Colonic mucosa (tissue), 4 donors: Measurements from ENCODE around the gene NUP93. TPM values are rescaled to one million over a fixed set of nuclear protein-coding genes. Genes with fewer than 3 reads are reported as not detected.
A peak's percentile ranks its signal among the peaks of the same experiment; 100 is the strongest.

Source experiments
- DNase-seq: peaks from one replicate; pipeline ENCODE4 v3.0.0-alpha.2; 2020
- H3K27ac ChIP-seq: fragments of 200-600 bp; one replicate; pipeline ENCODE4 v1.8.0; 2021
- H3K27me3 ChIP-seq: fragments of 200-600 bp; one replicate; pipeline ENCODE4 v1.8.0; 2021
- H3K36me3 ChIP-seq: fragments of 200-600 bp; one replicate; pipeline ENCODE4 v1.8.0; 2021
- H3K4me1 ChIP-seq: fragments of 200-600 bp; one replicate; pipeline ENCODE4 v1.8.0; 2021; ENCODE audit warnings: mild to moderate bottlenecking
- H3K4me3 ChIP-seq: fragments of 200-600 bp; one replicate; pipeline ENCODE4 v1.8.0; 2021
- H3K9ac ChIP-seq, 2 donors: one replicate each; pipeline ENCODE4 v1.7.0; 2013; ENCODE audit warnings: control low read depth in 2 of 2, low read depth in 2 of 2, low read length in 2 of 2
- H3K9me3 ChIP-seq: fragments of 200-600 bp; one replicate; pipeline ENCODE4 v1.8.0; 2021
- CTCF ChIP-seq: fragments of 200-600 bp; IDR thresholded peaks from one replicate; pipeline ENCODE4 v1.8.0; 2022; ENCODE audit warnings: antibody characterized with exemption, mild to moderate bottlenecking
- intact Hi-C: fragments of 100-400 bp; cut with DNase I; formaldehyde crosslinking; loops from one replicate; pipeline ENCODE4 v1.14.1; 2022
- total RNA-seq, 2 donors: library from RNA; stranded (reverse); fragmentation: NEBNext Ultra II Directional in 1 of 2; extraction: Animal tissue kit (Norgen Biotek cat#: 25700) in 1 of 2; gene quantifications; one replicate each; pipeline ENCODE4 v1.2.1, GENCODE V29; 2021
- donor health status: healthy.
- donor health status: DM: no; HTN: no; CAD: no.
- donor health status: DM: no; HTN: no; CAD: no.

The NUP93 gene
- total RNA-seq, 2 donors from 2014 or later: 33.0 to 79.2 TPM

- H3K9me3 ChIP-seq: no peaks in the 10 kb centered on the region
- intact Hi-C loops: no loop called here
- no peaks in the 10 kb centered on the region for H3K4me1 ChIP-seq
- H3K9ac ChIP-seq: no peak overlapping the region
- DNase-seq: no peak
- TF ChIP-seq CTCF: no peak
- no peak overlapping the region for H3K4me3 ChIP-seq
- no peaks in the 10 kb centered on the region for H3K36me3 ChIP-seq
- H3K27me3 ChIP-seq: no peaks in the 10 kb centered on the region
- H3K27ac ChIP-seq: no peak overlapping the region
Measured at GRCh38 chr16:56878282-56878854, 148.4 kb downstream of the NUP93 start.

GRCh38 chr16:56879276-56879675 lies 149.3 kb downstream of the NUP93 start:
- TF ChIP-seq CTCF: no peak
- Histone ChIP-seq H3K4me1 (no peaks in the 10 kb centered on the region), H3K27me3 (no peaks in the 10 kb centered on the region), H3K36me3 (no peaks in the 10 kb centered on the region), H3K9ac (peak overlapping the region in 1 of 2 donors; percentile 26), H3K27ac (no peak overlapping the region), H3K9me3 (no peaks in the 10 kb centered on the region), H3K4me3 (no peak overlapping the region)
- intact Hi-C loops: no loop called here
- no peak for DNase-seq

- intact Hi-C loops: no loop called here
- DNase-seq: no peak
Measured at GRCh38 chr16:56880176-56880575, 150.2 kb downstream of the NUP93 start.

GRCh38 chr16:56880685-56881084 lies 150.8 kb downstream of the NUP93 start:
- no peak for TF ChIP-seq CTCF
- Histone ChIP-seq H3K9ac (no peak overlapping the region), H3K9me3 (no peaks in the 10 kb centered on the region), H3K4me1 (no peaks in the 10 kb centered on the region), H3K27me3 (no peaks in the 10 kb centered on the region), H3K27ac (no peak overlapping the region), H3K36me3 (no peaks in the 10 kb centered on the region), H3K4me3 (no peak overlapping the region)
- DNase-seq: no peak
- intact Hi-C loops: no loop called here

More at GRCh38 chr16:56880176-56880575, 150.2 kb downstream of the NUP93 start:
- H3K9ac ChIP-seq: no peak overlapping the region
- H3K4me3 ChIP-seq: no peak overlapping the region
- no peaks in the 10 kb centered on the region for H3K27me3 ChIP-seq
- no peaks in the 10 kb centered on the region for H3K36me3 ChIP-seq
- no peaks in the 10 kb centered on the region for H3K9me3 ChIP-seq
- TF ChIP-seq CTCF: no peak
- H3K4me1 ChIP-seq: no peaks in the 10 kb centered on the region
- H3K27ac ChIP-seq: no peak overlapping the region

GRCh38 chr16:56882077-56882800 lies 152.3 kb downstream of the NUP93 start:
- intact Hi-C loops: no loop called here
- no peaks in the 10 kb centered on the region for H3K36me3 ChIP-seq
- no peak for DNase-seq
- no peak overlapping the region for H3K9ac ChIP-seq
- TF ChIP-seq CTCF: no peak
- no peak overlapping the region for H3K4me3 ChIP-seq
- no peaks in the 10 kb centered on the region for H3K27me3 ChIP-seq
- no peak overlapping the region for H3K27ac ChIP-seq
- no peaks in the 10 kb centered on the region for H3K4me1 ChIP-seq
- no peaks in the 10 kb centered on the region for H3K9me3 ChIP-seq
